A673 (cell line): ENCODE data around the gene DOCK4. TPM values are rescaled to one million over a fixed set of nuclear protein-coding genes. Genes with fewer than 3 reads are reported as not detected.
"Not testable (repeated sequence)": the region's sequence is repeated elsewhere in the genome, so short reads cannot be mapped to it uniquely, and the experiment has no call there.

Experiments
- BruUV-seq: library from RNA; stranded (reverse); fragments of 400-500 nt; replicated peaks from 2 replicates; lab custom pipeline; 2021; lab: Mats Ljungman, UMichigan
- CTCF ChIA-PET: fragments of 300-600 bp; sonication (Branson Sonifier 250); formaldehyde crosslinking; loops from one replicate; lab custom pipeline; 2022; ENCODE audit warnings: antibody characterized with exemption; lab: Charles Lee
- POLR2A ChIA-PET: fragments of 300-600 bp; sonication (Branson Sonifier 250); formaldehyde crosslinking; loops from one replicate; lab custom pipeline; 2022; ENCODE audit warnings: antibody characterized with exemption; ENCODE audit not compliant: low non-redundant PET; lab: Charles Lee
- DNase-seq: peaks from one replicate; pipeline ENCODE4 v3.0.0-alpha.2; 2015; ENCODE audit warnings: low spot score
- H3K27ac ChIP-seq: fragments of 200-600 bp; sonication (generic); 2 replicates; pipeline ENCODE4 v1.5.1; 2016; ENCODE audit warnings: mixed run types, low read depth, mild to moderate bottlenecking, mixed read lengths, antibody characterized with exemption, low read length; ENCODE audit not compliant: poor library complexity, severe bottlenecking
- H3K27me3 ChIP-seq: fragments of 200-600 bp; sonication (generic); replicated peaks from 2 replicates; pipeline ENCODE4 v1.6.1; 2017; ENCODE audit warnings: mixed run types, low read depth, mild to moderate bottlenecking, mixed read lengths, antibody characterized with exemption, low read length; ENCODE audit not compliant: insufficient read depth, poor library complexity
- H3K36me3 ChIP-seq: fragments of 200-600 bp; sonication (generic); 2 replicates; pipeline ENCODE4 v1.6.1; 2016; ENCODE audit warnings: mixed run types, mild to moderate bottlenecking, mixed read lengths, antibody characterized with exemption, low read length; ENCODE audit not compliant: insufficient read depth, poor library complexity, severe bottlenecking
- H3K4me1 ChIP-seq: fragments of 200-600 bp; sonication (generic); 2 replicates; pipeline ENCODE4 v1.6.1; 2017; ENCODE audit warnings: mixed run types, mild to moderate bottlenecking, mixed read lengths, antibody characterized with exemption, low read length; ENCODE audit not compliant: insufficient read depth, poor library complexity, severe bottlenecking
- H3K4me3 ChIP-seq: fragments of 200-600 bp; sonication (generic); 2 replicates; pipeline ENCODE4 v1.5.1; 2016; ENCODE audit warnings: low read depth, mixed run types, mild to moderate bottlenecking, mixed read lengths, low read length; ENCODE audit not compliant: poor library complexity, severe bottlenecking
- H3K9me3 ChIP-seq: fragments of 200-600 bp; sonication (generic); 2 replicates; pipeline ENCODE4 v1.6.1; 2016; ENCODE audit warnings: mixed run types, low read depth, mild to moderate bottlenecking, mixed read lengths, antibody characterized with exemption, low read length; ENCODE audit not compliant: poor library complexity, severe bottlenecking
- EZH2 ChIP-seq: fragments of 200-600 bp; sonication (generic); IDR thresholded peaks from 2 replicates; pipeline ENCODE4 v1.6.1; 2017; ENCODE audit warnings: borderline replicate concordance, low read depth, mild to moderate bottlenecking, mixed read lengths, antibody characterized with exemption, low read length; ENCODE audit not compliant: poor library complexity, severe bottlenecking
- intact Hi-C: fragments of 100-400 bp; cut with micrococcal nuclease; formaldehyde crosslinking; loops from one replicate; pipeline ENCODE4 v1.10.0; 2022; ENCODE audit not compliant: unreplicated experiment
- total RNA-seq: library from RNA; stranded (reverse); gene quantifications from 2 replicates; pipeline ENCODE4 v1.2.3, GENCODE V29; 2021
- TF ChIP-seq, protein P1 (sequence below): fragments of 300-800, 200-600 bp; sonication (generic); conservative IDR thresholded peaks from 2 replicates; pipeline ENCODE4 v1.5.1; 2017; ENCODE audit warnings: low read depth, mild to moderate bottlenecking, antibody characterized with exemption, low read length, moderate library complexity, mixed read lengths

DOCK4 gene
- total RNA-seq, 1 experiment from 2014 or later, result 28.5 TPM

DNA sequence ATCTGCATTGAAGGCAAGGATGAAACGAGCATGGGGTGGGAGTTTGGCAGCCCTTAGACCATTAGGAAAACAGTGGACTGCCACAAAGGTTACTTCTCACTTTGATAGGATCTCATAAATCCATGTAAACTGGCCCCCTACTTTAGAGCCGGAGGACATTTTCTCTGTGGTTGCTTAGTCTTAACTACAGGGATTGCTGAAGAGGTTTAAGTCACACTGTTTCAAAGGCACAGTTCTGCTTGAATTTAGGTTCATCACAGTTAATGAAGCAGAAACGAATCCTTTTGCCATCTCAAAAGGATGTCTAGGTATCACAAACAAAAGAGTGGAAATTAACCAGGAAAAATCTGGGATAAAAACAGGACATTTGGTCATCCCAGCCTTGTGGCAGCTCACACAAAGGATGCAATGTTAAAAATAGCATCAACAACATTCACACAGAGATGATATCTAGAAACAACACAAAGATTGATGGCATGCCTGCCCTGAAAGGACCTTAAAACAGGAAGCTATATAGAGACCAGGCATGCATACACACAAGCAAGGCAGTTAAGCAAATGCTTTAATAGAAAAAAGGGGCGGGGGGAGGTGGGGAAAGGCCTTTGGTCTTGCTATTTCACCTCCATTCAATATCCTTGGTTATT is 74.0 kb downstream of the DOCK4 start:
- DNase-seq, result no peak
- Histone ChIP-seq H3K4me3 (no peak overlapping the region), H3K9me3 (no peaks in the 10 kb centered on the region), H3K4me1 (peaks cover 5% of the 10 kb centered on the region), H3K27me3 (no peaks in the 10 kb centered on the region), H3K27ac (no peak overlapping the region), H3K36me3 (no peaks in the 10 kb centered on the region)
- TF ChIP-seq EZH2, result no peak
- TF ChIP-seq, protein P1, sequence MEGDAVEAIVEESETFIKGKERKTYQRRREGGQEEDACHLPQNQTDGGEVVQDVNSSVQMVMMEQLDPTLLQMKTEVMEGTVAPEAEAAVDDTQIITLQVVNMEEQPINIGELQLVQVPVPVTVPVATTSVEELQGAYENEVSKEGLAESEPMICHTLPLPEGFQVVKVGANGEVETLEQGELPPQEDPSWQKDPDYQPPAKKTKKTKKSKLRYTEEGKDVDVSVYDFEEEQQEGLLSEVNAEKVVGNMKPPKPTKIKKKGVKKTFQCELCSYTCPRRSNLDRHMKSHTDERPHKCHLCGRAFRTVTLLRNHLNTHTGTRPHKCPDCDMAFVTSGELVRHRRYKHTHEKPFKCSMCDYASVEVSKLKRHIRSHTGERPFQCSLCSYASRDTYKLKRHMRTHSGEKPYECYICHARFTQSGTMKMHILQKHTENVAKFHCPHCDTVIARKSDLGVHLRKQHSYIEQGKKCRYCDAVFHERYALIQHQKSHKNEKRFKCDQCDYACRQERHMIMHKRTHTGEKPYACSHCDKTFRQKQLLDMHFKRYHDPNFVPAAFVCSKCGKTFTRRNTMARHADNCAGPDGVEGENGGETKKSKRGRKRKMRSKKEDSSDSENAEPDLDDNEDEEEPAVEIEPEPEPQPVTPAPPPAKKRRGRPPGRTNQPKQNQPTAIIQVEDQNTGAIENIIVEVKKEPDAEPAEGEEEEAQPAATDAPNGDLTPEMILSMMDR, result no peak
- intact Hi-C loops, result no loop called here
- ChIA-PET CTCF (interaction anchor here (0.7 kb wide), 1 partner anchor 306 kb away, joined by 4 read pairs; no protein-coding TSS in a partner anchor), POLR2A (no interaction called here)
- BruUV-seq, result no TSS peak

DNA sequence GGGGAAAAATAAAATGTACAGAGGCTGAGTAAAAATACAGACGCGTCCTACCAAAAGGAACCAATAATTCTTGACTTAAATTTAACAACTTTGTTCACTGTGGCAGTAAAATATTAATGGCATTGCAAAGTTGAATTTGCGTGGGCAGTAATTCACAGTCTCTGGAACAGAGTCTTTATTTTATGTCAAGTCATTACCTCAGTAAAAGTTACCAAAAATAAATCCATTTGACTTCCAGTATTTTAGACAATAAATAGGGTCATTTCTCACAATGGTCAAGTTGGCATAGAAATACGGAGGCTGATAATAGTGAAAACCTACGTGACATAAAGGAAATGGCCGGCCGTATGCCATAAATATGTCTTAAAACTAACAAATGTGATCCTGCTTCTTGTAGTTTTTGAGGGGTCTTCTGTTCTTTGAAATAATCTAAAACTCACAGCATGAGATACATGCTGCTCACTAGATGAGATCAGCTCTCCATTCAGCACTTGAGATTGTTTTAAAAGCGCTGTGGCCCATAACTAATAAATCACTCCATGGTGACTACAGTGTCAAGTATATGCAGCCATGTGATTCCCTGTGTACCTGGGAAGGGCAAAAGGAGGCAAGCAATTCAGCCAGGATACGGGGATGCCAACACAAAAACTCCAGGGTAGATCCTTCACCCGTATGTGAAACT is 75.3 kb downstream of the DOCK4 start:
- H3K27ac ChIP-seq, result no peak overlapping the region
- no peaks in the 10 kb centered on the region for H3K9me3 ChIP-seq
- H3K4me1 ChIP-seq, result no peaks in the 10 kb centered on the region
- no peak overlapping the region for H3K4me3 ChIP-seq
- no peak for TF ChIP-seq EZH2
- no peak for DNase-seq
- ChIA-PET POLR2A (no interaction called here), CTCF (no interaction called here)
- no TSS peak for BruUV-seq
- no peaks in the 10 kb centered on the region for H3K27me3 ChIP-seq
- H3K36me3 ChIP-seq, result no peaks in the 10 kb centered on the region
- intact Hi-C loops, result no loop called here

DNA sequence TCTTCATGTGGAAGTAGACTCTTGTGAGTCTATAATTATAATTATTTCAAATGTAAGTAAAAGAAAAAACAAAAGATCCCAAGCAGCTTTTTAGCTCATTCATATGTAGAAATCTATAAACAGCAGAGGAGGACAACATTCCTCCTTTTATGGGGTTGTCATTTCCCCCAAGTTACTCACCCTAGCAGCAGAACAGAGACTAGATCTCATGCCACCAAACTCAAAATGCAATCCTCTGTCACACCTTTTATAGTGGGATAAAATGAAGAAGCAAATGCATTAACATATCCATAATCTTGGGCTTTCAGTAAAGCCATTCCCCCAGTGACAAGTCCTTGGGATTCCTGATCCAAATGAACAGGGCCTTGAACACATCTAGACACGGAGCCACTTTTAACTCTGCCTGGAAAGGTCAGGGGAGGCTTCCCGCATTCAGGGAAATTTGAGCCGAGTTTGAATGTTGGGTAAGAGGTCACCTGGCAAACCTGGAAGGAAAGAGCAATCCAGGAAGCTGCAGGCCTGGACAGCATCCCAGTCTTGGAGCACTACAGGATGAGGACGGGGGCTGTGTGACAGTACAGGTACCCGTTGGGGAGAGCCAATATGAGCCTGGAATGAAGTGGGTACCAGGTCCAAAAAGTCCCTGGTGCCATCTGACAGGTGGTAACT is 76.4 kb downstream of the DOCK4 start:
- CTCF ChIA-PET, result no interaction called here
- Histone ChIP-seq H3K9me3 (no peaks in the 10 kb centered on the region), H3K27me3 (no peaks in the 10 kb centered on the region), H3K36me3 (no peaks in the 10 kb centered on the region), H3K4me3 (no peak overlapping the region), H3K27ac (no peak overlapping the region), H3K4me1 (no peaks in the 10 kb centered on the region)
- POLR2A ChIA-PET, result no interaction called here
- intact Hi-C loops, result no loop called here
- TF ChIP-seq EZH2, result no peak
- TF ChIP-seq, protein P1, result no peak
- no peak for DNase-seq
- no TSS peak for BruUV-seq

DNA sequence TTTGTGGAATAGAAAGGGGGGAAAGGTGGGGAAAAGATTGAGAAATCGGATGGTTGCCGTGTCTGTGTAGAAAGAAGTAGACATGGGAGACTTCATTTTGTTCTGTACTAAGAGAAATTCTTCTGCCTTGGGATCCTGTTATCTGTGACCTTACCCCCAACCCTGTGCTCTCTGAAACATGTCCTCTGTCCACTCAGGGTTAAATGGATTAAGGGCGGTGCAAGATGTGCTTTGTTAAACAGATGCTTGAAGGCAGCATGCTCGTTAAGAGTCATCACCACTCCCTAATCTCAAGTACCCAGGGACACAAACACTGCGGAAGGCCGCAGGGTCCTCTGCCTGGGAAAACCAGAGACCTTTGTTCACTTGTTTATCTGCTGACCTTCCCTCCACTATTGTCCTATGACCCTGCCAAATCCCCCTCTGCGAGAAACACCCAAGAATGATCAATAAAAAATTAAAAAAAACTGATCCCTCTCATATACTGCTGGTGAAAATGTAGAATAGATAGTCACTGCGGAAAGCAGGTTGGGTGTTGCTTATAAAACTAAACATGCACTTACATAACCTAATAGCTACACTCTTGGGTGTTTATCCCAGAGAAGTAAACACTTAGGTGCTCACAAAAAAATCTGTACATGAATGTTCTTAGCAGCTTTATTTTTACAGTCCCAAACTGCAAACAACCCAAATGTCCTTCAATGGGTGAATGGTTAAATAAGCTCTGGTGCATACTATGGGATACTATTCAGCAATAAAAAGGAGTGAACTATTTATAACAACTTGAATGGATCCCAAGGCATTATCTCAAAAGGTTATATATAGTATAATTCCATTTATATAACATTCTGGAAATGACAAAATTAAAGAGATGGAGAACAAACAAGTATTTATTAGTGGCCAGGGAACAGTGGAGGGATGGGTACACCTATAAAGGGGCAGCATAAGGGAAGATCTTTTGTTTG is 77.5 kb downstream of the DOCK4 start:
- DNase-seq, BruUV-seq, POLR2A ChIA-PET, H3K4me3 ChIP-seq, H3K36me3 ChIP-seq, H3K27me3 ChIP-seq, H3K4me1 ChIP-seq, intact Hi-C loops, H3K9me3 ChIP-seq, CTCF ChIA-PET, H3K27ac ChIP-seq: not testable (repeated sequence)

DNA sequence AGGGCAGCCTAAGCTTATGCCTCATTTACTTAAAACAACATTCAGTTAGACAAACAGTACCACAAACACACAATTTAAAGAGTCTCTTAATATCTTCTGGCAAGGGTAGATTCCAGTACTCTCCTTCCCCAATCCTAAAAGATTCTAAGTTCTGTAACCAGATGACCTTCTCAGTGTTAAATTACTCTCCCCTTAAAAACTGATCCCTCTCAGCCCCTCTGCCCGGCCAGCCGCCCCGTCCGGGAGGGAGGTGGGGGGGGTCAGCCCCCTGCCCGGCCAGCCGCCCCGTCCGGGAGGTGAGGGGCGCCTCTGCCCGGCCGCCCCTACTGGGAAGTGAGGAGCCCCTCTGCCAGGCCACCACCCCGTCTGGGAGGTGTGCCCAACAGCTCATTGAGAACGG is 78.2 kb downstream of the DOCK4 start:
- POLR2A ChIA-PET, H3K36me3 ChIP-seq, BruUV-seq, intact Hi-C loops, H3K9me3 ChIP-seq, H3K27me3 ChIP-seq, CTCF ChIA-PET, DNase-seq, H3K27ac ChIP-seq, H3K4me1 ChIP-seq, H3K4me3 ChIP-seq: not testable (repeated sequence)
